ENCODE results near the gene GPR150. TPM values are rescaled to one million over a fixed set of nuclear protein-coding genes. Genes with fewer than 3 reads are reported as not detected.

GPR150 gene
- total RNA-seq, 1 donor from 2014 or later: 0.14 TPM

GRCh38 chr5:95623706-95624105 is 3.8 kb downstream of the GPR150 start:
- H4K20me1 ChIP-seq (ENCODE audit: insufficient read depth, low read length): no peaks in the 10 kb centered on the region
- no peaks in the 10 kb centered on the region for H3K79me2 ChIP-seq (ENCODE audit: insufficient read depth, low read length)
- Mint-ChIP-seq H3K27me3 (ENCODE audit: low read depth, unreplicated experiment) (peaks cover 41% of the 10 kb centered on the region), H3K4me1 (ENCODE audit: low read depth, unreplicated experiment) (peaks cover 4% of the 10 kb centered on the region), H3K4me3 (ENCODE audit: unreplicated experiment) (no peak overlapping the region), H3K9me3 (ENCODE audit: unreplicated experiment) (peaks cover 9% of the 10 kb centered on the region), H3K27ac (ENCODE audit: unreplicated experiment) (no peak overlapping the region), H3K36me3 (ENCODE audit: low read depth, unreplicated experiment) (peaks cover 3% of the 10 kb centered on the region)
- H3K36me3 ChIP-seq (ENCODE audit: insufficient read depth, low read length): no peaks in the 10 kb centered on the region
- H3K9ac ChIP-seq (ENCODE audit: low read length): no peak overlapping the region
- FAIRE-seq: no peak
- H3K27ac ChIP-seq (ENCODE audit: low read depth, low read length): no peak overlapping the region
- H3K4me1 ChIP-seq (ENCODE audit: insufficient read depth, low read length): peaks cover 19% of the 10 kb centered on the region
- peaks cover 4% of the 10 kb centered on the region for H3K27me3 ChIP-seq (ENCODE audit: insufficient read depth, low read length)
- DNase-seq (ENCODE audit: low read depth): no peak
- TF ChIP-seq, protein P1, sequence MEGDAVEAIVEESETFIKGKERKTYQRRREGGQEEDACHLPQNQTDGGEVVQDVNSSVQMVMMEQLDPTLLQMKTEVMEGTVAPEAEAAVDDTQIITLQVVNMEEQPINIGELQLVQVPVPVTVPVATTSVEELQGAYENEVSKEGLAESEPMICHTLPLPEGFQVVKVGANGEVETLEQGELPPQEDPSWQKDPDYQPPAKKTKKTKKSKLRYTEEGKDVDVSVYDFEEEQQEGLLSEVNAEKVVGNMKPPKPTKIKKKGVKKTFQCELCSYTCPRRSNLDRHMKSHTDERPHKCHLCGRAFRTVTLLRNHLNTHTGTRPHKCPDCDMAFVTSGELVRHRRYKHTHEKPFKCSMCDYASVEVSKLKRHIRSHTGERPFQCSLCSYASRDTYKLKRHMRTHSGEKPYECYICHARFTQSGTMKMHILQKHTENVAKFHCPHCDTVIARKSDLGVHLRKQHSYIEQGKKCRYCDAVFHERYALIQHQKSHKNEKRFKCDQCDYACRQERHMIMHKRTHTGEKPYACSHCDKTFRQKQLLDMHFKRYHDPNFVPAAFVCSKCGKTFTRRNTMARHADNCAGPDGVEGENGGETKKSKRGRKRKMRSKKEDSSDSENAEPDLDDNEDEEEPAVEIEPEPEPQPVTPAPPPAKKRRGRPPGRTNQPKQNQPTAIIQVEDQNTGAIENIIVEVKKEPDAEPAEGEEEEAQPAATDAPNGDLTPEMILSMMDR (IDR thresholded peaks at IDR 0.05; ENCODE audit: insufficient read depth, low read depth, low read length): no peak
- TF ChIP-seq EZH2 (IDR thresholded peaks at IDR 0.05; ENCODE audit: insufficient read depth, low read length): no peak
- no peak overlapping the region for H3K4me3 ChIP-seq (ENCODE audit: insufficient read depth, low read depth, low read length)
- no peak overlapping the region for H3K4me2 ChIP-seq (ENCODE audit: low read length)
- H3K9me3 ChIP-seq (ENCODE audit: insufficient read depth, low read depth, low read length): no peaks in the 10 kb centered on the region
- H2AFZ ChIP-seq (ENCODE audit: low read depth, low read length): no peak overlapping the region

DNA sequence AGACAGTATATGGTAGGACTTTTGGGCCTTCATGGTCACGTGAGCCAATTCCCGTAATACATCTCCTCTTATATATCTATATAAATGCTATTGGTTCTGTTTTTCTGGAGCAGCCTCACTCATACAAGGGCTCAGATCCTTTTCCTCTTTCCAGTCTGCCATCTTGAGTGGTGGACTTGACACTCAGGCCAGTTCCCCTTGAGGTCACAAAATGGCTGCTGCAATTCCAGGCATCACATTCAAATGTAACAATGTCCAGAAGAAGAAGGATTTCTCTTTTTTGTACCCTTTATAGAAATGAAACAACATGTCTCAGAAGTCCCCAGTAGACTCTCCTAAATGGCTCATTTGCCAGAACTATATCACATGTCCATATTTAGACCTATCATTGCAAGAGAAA is 4.5 kb downstream of the GPR150 start:
- no peak overlapping the region for H3K4me3 ChIP-seq (ENCODE audit: insufficient read depth, low read depth, low read length)
- H3K27ac Mint-ChIP-seq (ENCODE audit: unreplicated experiment): no peak overlapping the region
- H3K36me3 Mint-ChIP-seq (ENCODE audit: low read depth, unreplicated experiment): peaks cover 3% of the 10 kb centered on the region
- H3K9me3 ChIP-seq (ENCODE audit: insufficient read depth, low read depth, low read length): no peaks in the 10 kb centered on the region
- no peak overlapping the region for H3K27ac ChIP-seq (ENCODE audit: low read depth, low read length)
- H3K4me1 Mint-ChIP-seq (ENCODE audit: low read depth, unreplicated experiment): peaks cover 4% of the 10 kb centered on the region
- H3K9ac ChIP-seq (ENCODE audit: low read length): no peak overlapping the region
- peaks cover 34% of the 10 kb centered on the region for H3K27me3 Mint-ChIP-seq (ENCODE audit: low read depth, unreplicated experiment)
- FAIRE-seq: no peak
- peaks cover 16% of the 10 kb centered on the region for H3K4me1 ChIP-seq (ENCODE audit: insufficient read depth, low read length)
- no peak overlapping the region for H3K4me3 Mint-ChIP-seq (ENCODE audit: unreplicated experiment)
- H3K27me3 ChIP-seq (ENCODE audit: insufficient read depth, low read length): peaks cover 4% of the 10 kb centered on the region
- no peaks in the 10 kb centered on the region for H4K20me1 ChIP-seq (ENCODE audit: insufficient read depth, low read length)
- no peak overlapping the region for H2AFZ ChIP-seq (ENCODE audit: low read depth, low read length)
- no peak for DNase-seq (ENCODE audit: low read depth)
- H3K79me2 ChIP-seq (ENCODE audit: insufficient read depth, low read length): no peaks in the 10 kb centered on the region
- no peak for TF ChIP-seq EZH2 (IDR thresholded peaks at IDR 0.05; ENCODE audit: insufficient read depth, low read length)
- TF ChIP-seq, protein P1 (IDR thresholded peaks at IDR 0.05; ENCODE audit: insufficient read depth, low read depth, low read length): no peak
- peaks cover 9% of the 10 kb centered on the region for H3K9me3 Mint-ChIP-seq (ENCODE audit: unreplicated experiment)
- H3K36me3 ChIP-seq (ENCODE audit: insufficient read depth, low read length): no peaks in the 10 kb centered on the region
- H3K4me2 ChIP-seq (ENCODE audit: low read length): no peak overlapping the region

DNA sequence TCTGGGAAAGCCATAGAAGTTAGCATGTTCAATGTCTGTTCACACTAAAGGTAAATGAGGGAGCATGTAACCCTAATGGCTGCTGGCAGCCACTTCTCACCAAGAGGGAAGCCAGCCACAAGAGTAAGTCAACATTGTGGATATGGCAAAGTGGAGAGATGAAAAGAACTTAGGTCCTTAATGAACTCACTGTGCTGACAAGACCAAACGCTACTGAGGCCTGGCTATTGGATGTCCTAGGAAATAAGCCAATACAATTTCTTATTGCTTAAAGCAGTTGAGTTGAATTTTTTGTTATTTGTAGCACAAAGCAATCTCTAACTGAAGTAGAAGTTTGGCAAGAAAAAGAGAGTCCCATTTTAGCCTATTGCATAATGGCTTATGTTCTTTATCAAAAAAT is 6.8 kb downstream of the GPR150 start:
- Mint-ChIP-seq H3K36me3 (ENCODE audit: low read depth, unreplicated experiment) (no peaks in the 10 kb centered on the region), H3K4me1 (ENCODE audit: low read depth, unreplicated experiment) (peaks cover 13% of the 10 kb centered on the region), H3K27me3 (ENCODE audit: low read depth, unreplicated experiment) (peaks cover 23% of the 10 kb centered on the region), H3K4me3 (ENCODE audit: unreplicated experiment) (no peak overlapping the region), H3K27ac (ENCODE audit: unreplicated experiment) (no peak overlapping the region), H3K9me3 (ENCODE audit: unreplicated experiment) (peaks cover 6% of the 10 kb centered on the region)
- Histone ChIP-seq H4K20me1 (ENCODE audit: insufficient read depth, low read length) (no peaks in the 10 kb centered on the region), H3K9me3 (ENCODE audit: insufficient read depth, low read depth, low read length) (peaks cover 3% of the 10 kb centered on the region), H3K4me1 (ENCODE audit: insufficient read depth, low read length) (peaks cover 11% of the 10 kb centered on the region), H2AFZ (ENCODE audit: low read depth, low read length) (no peak overlapping the region), H3K4me2 (ENCODE audit: low read length) (no peak overlapping the region), H3K9ac (ENCODE audit: low read length) (no peak overlapping the region), H3K27me3 (ENCODE audit: insufficient read depth, low read length) (peaks cover 2% of the 10 kb centered on the region), H3K36me3 (ENCODE audit: insufficient read depth, low read length) (no peaks in the 10 kb centered on the region), H3K79me2 (ENCODE audit: insufficient read depth, low read length) (no peaks in the 10 kb centered on the region), H3K27ac (ENCODE audit: low read depth, low read length) (no peak overlapping the region), H3K4me3 (ENCODE audit: insufficient read depth, low read depth, low read length) (no peak overlapping the region)
- DNase-seq (ENCODE audit: low read depth): no peak
- FAIRE-seq: no peak
- TF ChIP-seq, protein P1 (IDR thresholded peaks at IDR 0.05; ENCODE audit: insufficient read depth, low read depth, low read length): no peak
- no peak for TF ChIP-seq EZH2 (IDR thresholded peaks at IDR 0.05; ENCODE audit: insufficient read depth, low read length)

Data from astrocyte (in vitro differentiated cells and primary cell).